ENCODE measurements around the gene SH3PXD2B.
A peak's percentile ranks its signal among the peaks of the same experiment; 100 is the strongest.

SH3PXD2B gene

GRCh38 chr5:172404746-172405145 lies 49.6 kb downstream of the SH3PXD2B start:
- Histone ChIP-seq H2BK120ac (ENCODE audit: low read depth, low read length) (no peak overlapping the region), H3K14ac (ENCODE audit: low read length in 2 of 2) (no peak overlapping the region), H2BK12ac (ENCODE audit: low read length in 2 of 2) (no peak overlapping the region), H3K4me2 (ENCODE audit: low read length, poor library complexity, severe bottlenecking) (no peak overlapping the region), H4K8ac (ENCODE audit: low read length) (no peak overlapping the region), H3K27me3 (ENCODE audit: control insufficient read depth in 1 of 2, insufficient read depth in 1 of 2, low read length in 2 of 2) (no peaks in the 10 kb centered on the region), H3K4ac (ENCODE audit: low read depth in 1 of 2, low read length in 2 of 2) (no peak overlapping the region), H3K23ac (ENCODE audit: low read length in 2 of 2) (no peak overlapping the region), H2AK5ac (ENCODE audit: low read length, severe bottlenecking) (no peak overlapping the region), H2AFZ (ENCODE audit: low read depth, low read length) (no peak overlapping the region), H2BK15ac (ENCODE audit: low read depth, poor library complexity, severe bottlenecking) (no peak overlapping the region), H3K79me1 (replicated peaks; ENCODE audit: low read length, poor library complexity, severe bottlenecking) (peaks cover 33% of the 10 kb centered on the region), H4K91ac (ENCODE audit: low read length) (no peak overlapping the region), H3K27ac (ENCODE audit: low read length, poor library complexity, severe bottlenecking) (no peak overlapping the region), H2BK5ac (ENCODE audit: low read depth, low read length, poor library complexity, severe bottlenecking) (no peak overlapping the region), H3K4me3 (ENCODE audit: insufficient read depth in 1 of 2, low read depth in 1 of 2, low read length in 2 of 2) (no peak overlapping the region), H3K4me1 (ENCODE audit: control insufficient read depth, insufficient read depth, low read depth, low read length) (peaks cover 8% of the 10 kb centered on the region), H3K18ac (ENCODE audit: low read depth in 1 of 2, low read length in 2 of 2) (no peak overlapping the region), H3K36me3 (ENCODE audit: control insufficient read depth in 1 of 2, insufficient read depth in 2 of 2, low read depth in 1 of 2, low read length in 2 of 2) (peaks cover 29 to 61% of the 10 kb centered on the region in 2 experiments), H3K9me3 (ENCODE audit: control insufficient read depth, low read length) (no peaks in the 10 kb centered on the region), H3K9ac (ENCODE audit: low read length) (peak overlapping the region; percentile 20)
- 95% methylated on average over 4 of the region's 4 CpGs for WGBS
- DNase-seq, result no peak

GRCh38 chr5:172403817-172404216 lies 50.5 kb downstream of the SH3PXD2B start:
- Histone ChIP-seq H3K36me3 (ENCODE audit: control insufficient read depth in 1 of 2, insufficient read depth in 2 of 2, low read depth in 1 of 2, low read length in 2 of 2) (peaks cover 29 to 61% of the 10 kb centered on the region in 2 experiments), H3K4me2 (ENCODE audit: low read length, poor library complexity, severe bottlenecking) (no peak overlapping the region), H2BK5ac (ENCODE audit: low read depth, low read length, poor library complexity, severe bottlenecking) (no peak overlapping the region), H3K9ac (ENCODE audit: low read length) (peak overlapping the region; percentile 86), H3K4me3 (ENCODE audit: insufficient read depth in 1 of 2, low read depth in 1 of 2, low read length in 2 of 2) (no peak overlapping the region), H3K9me3 (ENCODE audit: control insufficient read depth, low read length) (no peaks in the 10 kb centered on the region), H2BK12ac (ENCODE audit: low read length in 2 of 2) (no peak overlapping the region), H2AFZ (ENCODE audit: low read depth, low read length) (no peak overlapping the region), H3K14ac (ENCODE audit: low read length in 2 of 2) (no peak overlapping the region), H3K79me1 (replicated peaks; ENCODE audit: low read length, poor library complexity, severe bottlenecking) (peaks cover 34% of the 10 kb centered on the region), H3K4me1 (ENCODE audit: control insufficient read depth, insufficient read depth, low read depth, low read length) (peaks cover 8% of the 10 kb centered on the region), H3K27me3 (ENCODE audit: control insufficient read depth in 1 of 2, insufficient read depth in 1 of 2, low read length in 2 of 2) (no peaks in the 10 kb centered on the region), H3K23ac (ENCODE audit: low read length in 2 of 2) (no peak overlapping the region), H2BK15ac (ENCODE audit: low read depth, poor library complexity, severe bottlenecking) (no peak overlapping the region), H4K91ac (ENCODE audit: low read length) (no peak overlapping the region), H3K27ac (ENCODE audit: low read length, poor library complexity, severe bottlenecking) (no peak overlapping the region), H2BK120ac (ENCODE audit: low read depth, low read length) (no peak overlapping the region), H3K18ac (ENCODE audit: low read depth in 1 of 2, low read length in 2 of 2) (no peak overlapping the region), H3K4ac (ENCODE audit: low read depth in 1 of 2, low read length in 2 of 2) (no peak overlapping the region), H2AK5ac (ENCODE audit: low read length, severe bottlenecking) (no peak overlapping the region), H4K8ac (ENCODE audit: low read length) (no peak overlapping the region)
- no peak for DNase-seq
- over 99% methylated on average over 6 of the region's 7 CpGs for WGBS

GRCh38 chr5:172403189-172403796 lies 51.0 kb downstream of the SH3PXD2B start:
- DNase-seq, result peak; percentile 28
- peaks cover 34% of the 10 kb centered on the region for H3K79me1 ChIP-seq (replicated peaks; ENCODE audit: low read length, poor library complexity, severe bottlenecking)

GRCh38 chr5:172402531-172403188 lies 51.7 kb downstream of the SH3PXD2B start:
- no peak for DNase-seq
- Histone ChIP-seq H2BK15ac (ENCODE audit: low read depth, poor library complexity, severe bottlenecking) (no peak overlapping the region), H3K23ac (ENCODE audit: low read length in 2 of 2) (no peak overlapping the region), H2AFZ (ENCODE audit: low read depth, low read length) (no peak overlapping the region), H4K8ac (ENCODE audit: low read length) (peak overlapping the region; percentile 74), H2BK120ac (ENCODE audit: low read depth, low read length) (no peak overlapping the region), H3K4me2 (ENCODE audit: low read length, poor library complexity, severe bottlenecking) (no peak overlapping the region), H3K4me3 (ENCODE audit: insufficient read depth in 1 of 2, low read depth in 1 of 2, low read length in 2 of 2) (peak overlapping the region in 1 of 2 experiments; percentile 33), H3K4me1 (ENCODE audit: control insufficient read depth, insufficient read depth, low read depth, low read length) (peaks cover 6% of the 10 kb centered on the region), H4K91ac (ENCODE audit: low read length) (peak overlapping the region; percentile 52), H3K14ac (ENCODE audit: low read length in 2 of 2) (no peak overlapping the region), H3K79me1 (replicated peaks; ENCODE audit: low read length, poor library complexity, severe bottlenecking) (peaks cover 34% of the 10 kb centered on the region), H2BK12ac (ENCODE audit: low read length in 2 of 2) (no peak overlapping the region), H3K27ac (ENCODE audit: low read length, poor library complexity, severe bottlenecking) (no peak overlapping the region), H2BK5ac (ENCODE audit: low read depth, low read length, poor library complexity, severe bottlenecking) (no peak overlapping the region), H2AK5ac (ENCODE audit: low read length, severe bottlenecking) (no peak overlapping the region), H3K4ac (ENCODE audit: low read depth in 1 of 2, low read length in 2 of 2) (peak overlapping the region in 1 of 2 experiments; percentile 20), H3K9me3 (ENCODE audit: control insufficient read depth, low read length) (no peaks in the 10 kb centered on the region), H3K9ac (ENCODE audit: low read length) (peak overlapping the region; percentile 86), H3K27me3 (ENCODE audit: control insufficient read depth in 1 of 2, insufficient read depth in 1 of 2, low read length in 2 of 2) (no peaks in the 10 kb centered on the region), H3K36me3 (ENCODE audit: control insufficient read depth in 1 of 2, insufficient read depth in 2 of 2, low read depth in 1 of 2, low read length in 2 of 2) (peaks cover 29 to 72% of the 10 kb centered on the region in 2 experiments), H3K18ac (ENCODE audit: low read depth in 1 of 2, low read length in 2 of 2) (peak overlapping the region in 1 of 2 experiments; percentile 29)
- WGBS, result 98% methylated on average over 13 of the region's 13 CpGs

More at GRCh38 chr5:172403189-172403796, 51.0 kb downstream of the SH3PXD2B start:
- Histone ChIP-seq H3K4ac (ENCODE audit: low read depth in 1 of 2, low read length in 2 of 2) (no peak overlapping the region), H2AK5ac (ENCODE audit: low read length, severe bottlenecking) (no peak overlapping the region), H3K9me3 (ENCODE audit: control insufficient read depth, low read length) (no peaks in the 10 kb centered on the region), H4K8ac (ENCODE audit: low read length) (no peak overlapping the region), H3K9ac (ENCODE audit: low read length) (peak overlapping the region; percentile 86), H4K91ac (ENCODE audit: low read length) (no peak overlapping the region), H3K4me3 (ENCODE audit: insufficient read depth in 1 of 2, low read depth in 1 of 2, low read length in 2 of 2) (peak overlapping the region in 1 of 2 experiments; percentile 33), H3K14ac (ENCODE audit: low read length in 2 of 2) (no peak overlapping the region), H2BK12ac (ENCODE audit: low read length in 2 of 2) (no peak overlapping the region), H2AFZ (ENCODE audit: low read depth, low read length) (no peak overlapping the region), H2BK15ac (ENCODE audit: low read depth, poor library complexity, severe bottlenecking) (no peak overlapping the region), H3K27me3 (ENCODE audit: control insufficient read depth in 1 of 2, insufficient read depth in 1 of 2, low read length in 2 of 2) (no peaks in the 10 kb centered on the region), H3K27ac (ENCODE audit: low read length, poor library complexity, severe bottlenecking) (no peak overlapping the region), H3K36me3 (ENCODE audit: control insufficient read depth in 1 of 2, insufficient read depth in 2 of 2, low read depth in 1 of 2, low read length in 2 of 2) (peaks cover 29 to 66% of the 10 kb centered on the region in 2 experiments), H2BK5ac (ENCODE audit: low read depth, low read length, poor library complexity, severe bottlenecking) (no peak overlapping the region), H3K4me1 (ENCODE audit: control insufficient read depth, insufficient read depth, low read depth, low read length) (peaks cover 8% of the 10 kb centered on the region), H2BK120ac (ENCODE audit: low read depth, low read length) (no peak overlapping the region), H3K23ac (ENCODE audit: low read length in 2 of 2) (no peak overlapping the region), H3K4me2 (ENCODE audit: low read length, poor library complexity, severe bottlenecking) (no peak overlapping the region), H3K18ac (ENCODE audit: low read depth in 1 of 2, low read length in 2 of 2) (no peak overlapping the region)
- 72% methylated on average over 11 of the region's 11 CpGs for WGBS
